GM18870 (cell line): ENCODE measurements around the gene ZNF467.

Source experiments
- ATAC-seq: cut with Tn5 transposase; IDR thresholded peaks from one replicate; pipeline ENCODE4 v1.9.1; 2021; ENCODE audit warnings: moderate library complexity; ENCODE audit not compliant: unreplicated experiment

The ZNF467 gene

GRCh38 chr7:149772241-149772955 lies 990 bp downstream of the ZNF467 start:
- no peak for ATAC-seq

- ATAC-seq, result no peak
Measured at GRCh38 chr7:149771720-149772240, 1.6 kb downstream of the ZNF467 start.

GRCh38 chr7:149770728-149771636 lies 2.4 kb downstream of the ZNF467 start:
- ATAC-seq, result no peak

- ATAC-seq, result no peak
Measured at GRCh38 chr7:149769915-149770314, 3.5 kb downstream of the ZNF467 start.

- ATAC-seq, result no peak
Measured at GRCh38 chr7:149768931-149769330, 4.5 kb downstream of the ZNF467 start.

- ATAC-seq, result no peak
Measured at GRCh38 chr7:149767068-149767467, 6.3 kb downstream of the ZNF467 start.

GRCh38 chr7:149766135-149766675 lies 7.2 kb downstream of the ZNF467 start:
- no peak for ATAC-seq

- no peak for ATAC-seq
Measured at GRCh38 chr7:149765399-149766121, 7.8 kb downstream of the ZNF467 start.

- ATAC-seq, result no peak
Measured at GRCh38 chr7:149764481-149765398, 8.6 kb downstream of the ZNF467 start.

- no peak for ATAC-seq
Measured at GRCh38 chr7:149763563-149764240, 9.7 kb downstream of the ZNF467 start.

- no peak for ATAC-seq
Measured at GRCh38 chr7:149762610-149763009, 10.8 kb downstream of the ZNF467 start.

- ATAC-seq, result no peak
Measured at GRCh38 chr7:149762089-149762488, 11.3 kb downstream of the ZNF467 start.

- no peak for ATAC-seq
Measured at GRCh38 chr7:149761307-149761706, 12.1 kb downstream of the ZNF467 start.

- ATAC-seq, result no peak
Measured at GRCh38 chr7:149760538-149760937, 12.8 kb downstream of the ZNF467 start.

GRCh38 chr7:149759093-149759860 lies 14.1 kb downstream of the ZNF467 start:
- no peak for ATAC-seq

GRCh38 chr7:149753375-149754233 lies 19.8 kb downstream of the ZNF467 start:
- no peak for ATAC-seq

GRCh38 chr7:149752646-149753045 lies 20.7 kb downstream of the ZNF467 start:
- no peak for ATAC-seq
